HUES48 (cell line): ENCODE measurements around the gene ROBO2.

Experiments
- H3K27ac ChIP-seq: one replicate; pipeline ENCODE4 v1.7.0; 2013; ENCODE audit warnings: low read depth, low read length, inconsistent platforms
- H3K27me3 ChIP-seq: 2 replicates; pipeline ENCODE4 v1.6.1; 2013; ENCODE audit warnings: mild to moderate bottlenecking, low read length; ENCODE audit not compliant: control insufficient read depth, insufficient read depth
- H3K36me3 ChIP-seq: 2 replicates; pipeline ENCODE4 v1.6.1; 2013; ENCODE audit warnings: low read length; ENCODE audit not compliant: control insufficient read depth, insufficient read depth
- H3K4me1 ChIP-seq: 2 replicates; pipeline ENCODE4 v1.6.1; 2013; ENCODE audit warnings: mild to moderate bottlenecking, low read length; ENCODE audit not compliant: control insufficient read depth, insufficient read depth
- H3K4me3 ChIP-seq: 2 replicates; pipeline ENCODE4 v1.5.1; 2013; ENCODE audit warnings: mild to moderate bottlenecking, low read depth, low read length
- H3K9ac ChIP-seq: 2 replicates; pipeline ENCODE4 v1.6.1; 2013; ENCODE audit warnings: mild to moderate bottlenecking, low read depth, low read length, moderate library complexity
- H3K9me3 ChIP-seq: 2 replicates; pipeline ENCODE4 v1.6.1; 2013; ENCODE audit warnings: low read length; ENCODE audit not compliant: control insufficient read depth, insufficient read depth

Gene ROBO2

DNA sequence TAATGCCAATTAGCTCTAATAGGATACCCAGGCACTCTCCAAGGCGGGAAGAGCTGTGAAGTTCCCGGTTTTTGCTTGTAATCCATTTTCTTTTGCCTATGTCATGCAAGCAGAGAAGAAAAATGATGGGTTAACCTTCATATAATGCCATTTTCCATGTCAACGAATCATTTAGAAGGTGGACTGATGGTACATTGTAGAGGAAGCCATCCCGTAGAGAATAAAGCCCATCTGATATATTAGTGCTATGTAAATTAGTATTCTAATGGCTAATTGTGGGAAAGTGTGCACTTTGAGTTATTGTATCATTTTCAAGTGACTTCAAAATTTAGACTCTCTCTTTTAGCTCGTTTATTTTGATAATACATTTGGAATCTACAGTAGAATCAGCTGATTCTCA lies 509.1 kb downstream of the ROBO2 start:
- Histone ChIP-seq H3K27ac (no peak overlapping the region), H3K9ac (no peak overlapping the region), H3K27me3 (no peaks in the 10 kb centered on the region), H3K36me3 (no peaks in the 10 kb centered on the region), H3K4me1 (no peaks in the 10 kb centered on the region), H3K4me3 (no peak overlapping the region), H3K9me3 (no peaks in the 10 kb centered on the region)

DNA sequence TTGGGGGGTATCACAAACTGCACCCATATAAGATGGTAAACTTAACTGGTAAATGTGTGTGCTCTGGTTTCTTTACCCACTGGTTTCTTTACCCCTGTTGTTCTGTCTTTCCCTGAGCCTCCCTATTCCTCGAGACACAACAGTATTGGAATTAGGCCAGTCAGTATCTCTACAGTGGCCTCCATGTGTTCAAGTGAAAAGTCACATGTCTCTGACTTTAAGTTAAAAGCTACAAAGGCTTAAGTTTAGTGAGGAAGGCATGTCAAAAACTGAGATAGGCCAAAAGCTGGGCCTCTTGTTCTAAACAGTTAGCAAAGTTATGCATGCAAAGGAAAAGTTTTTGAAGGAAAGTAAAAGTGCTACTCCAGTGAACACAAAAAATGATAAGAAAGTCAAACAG lies 513.3 kb downstream of the ROBO2 start:
- H3K9ac ChIP-seq, result no peak overlapping the region
- no peaks in the 10 kb centered on the region for H3K27me3 ChIP-seq
- H3K4me1 ChIP-seq, result no peaks in the 10 kb centered on the region
- no peaks in the 10 kb centered on the region for H3K36me3 ChIP-seq
- no peak overlapping the region for H3K4me3 ChIP-seq
- no peak overlapping the region for H3K27ac ChIP-seq
- H3K9me3 ChIP-seq, result no peaks in the 10 kb centered on the region

DNA sequence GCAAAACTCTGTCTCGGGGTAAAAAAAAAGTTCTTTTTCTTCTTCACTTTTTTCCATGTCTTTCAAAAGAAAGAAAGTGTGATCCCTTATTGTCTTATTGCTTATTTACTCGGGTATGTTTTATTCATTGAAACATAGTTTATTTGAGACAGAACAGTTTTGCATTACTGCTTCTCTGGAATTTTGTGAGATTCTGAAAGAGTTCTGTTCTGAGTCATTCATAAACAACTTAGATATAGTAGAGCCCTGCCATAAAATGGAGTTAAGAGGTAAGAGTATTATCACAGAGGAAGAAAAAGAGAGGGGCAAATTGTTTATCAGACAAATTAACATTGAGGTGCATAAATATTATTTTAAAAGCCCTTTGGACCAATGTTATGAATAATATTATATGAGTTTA lies 522.2 kb downstream of the ROBO2 start:
- H3K4me1 ChIP-seq, result peaks cover 13% of the 10 kb centered on the region; the same call in 1 of the 2 replicates
- H3K9ac ChIP-seq, result no peak overlapping the region
- H3K27me3 ChIP-seq, result no peaks in the 10 kb centered on the region
- no peaks in the 10 kb centered on the region for H3K36me3 ChIP-seq
- H3K4me3 ChIP-seq, result no peak overlapping the region
- no peak overlapping the region for H3K27ac ChIP-seq
- H3K9me3 ChIP-seq, result no peaks in the 10 kb centered on the region

DNA sequence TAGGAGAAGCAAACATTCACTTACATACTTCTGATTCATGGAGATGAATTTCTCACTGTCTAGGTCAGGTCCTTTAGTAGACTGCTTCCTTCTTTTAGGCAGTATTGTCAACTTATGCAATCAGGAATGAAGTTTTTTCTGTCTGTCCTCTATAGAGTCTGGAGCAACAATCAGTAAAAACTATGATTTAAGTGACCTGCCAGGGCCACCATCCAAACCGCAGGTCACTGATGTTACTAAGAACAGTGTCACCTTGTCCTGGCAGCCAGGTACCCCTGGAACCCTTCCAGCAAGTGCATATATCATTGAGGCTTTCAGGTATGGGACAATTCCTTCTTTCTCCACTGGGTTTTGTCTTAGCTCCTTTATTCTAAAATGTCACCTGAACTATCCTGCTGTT lies 523.1 kb downstream of the ROBO2 start:
- Histone ChIP-seq H3K36me3 (no peaks in the 10 kb centered on the region), H3K4me1 (peaks cover 13% of the 10 kb centered on the region; the same call in 1 of the 2 replicates), H3K4me3 (no peak overlapping the region), H3K27me3 (no peaks in the 10 kb centered on the region), H3K27ac (no peak overlapping the region), H3K9me3 (no peaks in the 10 kb centered on the region), H3K9ac (no peak overlapping the region)

DNA sequence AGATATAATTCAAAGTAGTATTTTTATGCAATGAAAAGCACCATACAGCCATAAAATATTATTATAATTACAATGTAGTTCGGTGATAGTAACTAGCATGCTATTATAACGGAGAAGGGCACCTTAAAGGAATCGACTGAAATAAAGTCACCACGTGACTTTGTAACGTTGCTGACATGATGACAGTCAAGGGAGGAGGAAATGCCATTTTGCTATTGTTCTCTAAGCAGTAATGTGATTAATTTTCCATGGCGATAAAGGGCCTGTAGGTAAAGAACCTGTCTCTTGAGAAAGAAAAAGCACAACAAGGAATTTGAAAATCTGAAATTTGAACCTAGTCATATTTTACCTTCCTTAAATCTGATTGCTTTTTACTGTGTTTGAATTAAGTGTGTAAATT lies 526.2 kb downstream of the ROBO2 start:
- Histone ChIP-seq H3K4me1 (peaks cover 9% of the 10 kb centered on the region; the same call in 1 of the 2 replicates), H3K27me3 (no peaks in the 10 kb centered on the region), H3K9ac (no peak overlapping the region), H3K9me3 (no peaks in the 10 kb centered on the region), H3K27ac (no peak overlapping the region), H3K4me3 (no peak overlapping the region), H3K36me3 (no peaks in the 10 kb centered on the region)

DNA sequence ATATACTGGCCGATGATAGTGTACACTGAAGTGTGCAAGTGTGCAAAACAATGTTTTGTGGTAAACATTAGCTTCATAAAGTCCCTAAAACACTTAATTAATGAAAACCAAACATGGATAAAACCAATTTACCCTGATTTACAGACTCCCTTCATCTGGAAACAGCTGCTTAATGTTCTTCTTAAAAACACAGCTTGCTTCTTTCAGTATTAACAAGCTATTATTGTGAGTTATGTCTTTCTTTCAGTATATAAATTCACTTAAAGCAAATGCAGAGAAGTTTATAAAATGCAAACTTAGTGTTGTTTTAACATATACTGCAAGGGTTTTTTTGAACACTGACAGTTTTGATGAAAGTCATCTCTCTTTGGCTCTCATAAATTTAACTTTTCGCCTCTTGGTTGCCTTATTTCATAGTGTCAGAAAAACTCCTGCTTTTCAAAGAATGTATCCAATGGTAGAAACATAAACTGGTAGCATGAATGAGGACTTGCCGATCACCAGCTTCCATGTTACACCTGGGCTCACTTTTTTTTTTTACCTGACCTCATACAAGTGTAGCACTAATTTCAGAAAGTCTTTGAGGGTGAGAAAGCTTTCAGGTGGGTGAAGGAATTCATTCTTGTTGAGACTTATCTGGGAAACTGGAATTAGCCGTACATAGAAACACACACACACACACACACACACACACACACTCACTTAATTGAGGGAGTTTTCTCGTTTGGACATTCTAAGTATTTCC lies 532.2 kb downstream of the ROBO2 start:
- H3K9ac ChIP-seq, result no peak overlapping the region
- no peaks in the 10 kb centered on the region for H3K4me1 ChIP-seq
- H3K9me3 ChIP-seq, result no peaks in the 10 kb centered on the region
- H3K4me3 ChIP-seq, result no peak overlapping the region
- no peak overlapping the region for H3K27ac ChIP-seq
- no peaks in the 10 kb centered on the region for H3K27me3 ChIP-seq
- H3K36me3 ChIP-seq, result no peaks in the 10 kb centered on the region

DNA sequence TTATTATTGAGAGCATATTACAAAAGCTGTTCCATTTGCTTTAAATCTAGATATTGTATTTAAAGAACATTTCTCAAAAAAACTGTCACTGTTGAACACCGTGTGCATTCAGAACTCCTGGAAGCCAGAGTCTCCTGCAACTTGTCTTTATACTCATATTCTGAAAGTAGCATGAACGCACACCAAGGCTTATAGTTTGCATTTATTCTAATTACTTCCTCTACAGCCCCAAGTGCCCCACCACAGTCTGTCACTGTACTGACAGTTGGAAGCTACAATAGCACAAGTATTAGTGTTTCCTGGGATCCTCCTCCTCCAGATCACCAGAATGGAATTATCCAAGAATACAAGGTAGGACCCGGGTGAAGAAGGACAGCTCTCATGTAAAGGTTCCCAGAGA lies 537.4 kb downstream of the ROBO2 start:
- Histone ChIP-seq H3K27ac (no peak overlapping the region), H3K27me3 (no peaks in the 10 kb centered on the region), H3K9ac (no peak overlapping the region), H3K4me1 (no peaks in the 10 kb centered on the region), H3K9me3 (no peaks in the 10 kb centered on the region), H3K4me3 (no peak overlapping the region), H3K36me3 (no peaks in the 10 kb centered on the region)

DNA sequence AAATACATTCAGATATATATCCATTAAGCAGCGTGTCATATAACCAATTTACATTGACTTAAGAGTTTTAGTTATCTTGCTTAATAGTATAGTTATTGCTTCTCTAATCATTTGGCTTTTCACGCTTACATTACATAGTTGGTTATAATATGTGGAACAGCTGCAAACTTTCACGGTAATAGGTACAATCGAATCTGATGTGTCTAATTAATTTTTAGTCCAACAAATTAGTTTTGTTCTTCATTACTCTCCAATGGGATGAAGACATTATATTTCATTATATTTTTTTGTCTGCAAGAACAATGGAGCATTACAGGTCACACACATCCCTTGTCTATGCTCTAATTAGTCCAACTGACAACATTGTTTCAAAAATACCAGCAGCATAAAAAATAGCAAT lies 546.3 kb downstream of the ROBO2 start:
- no peaks in the 10 kb centered on the region for H3K27me3 ChIP-seq

DNA sequence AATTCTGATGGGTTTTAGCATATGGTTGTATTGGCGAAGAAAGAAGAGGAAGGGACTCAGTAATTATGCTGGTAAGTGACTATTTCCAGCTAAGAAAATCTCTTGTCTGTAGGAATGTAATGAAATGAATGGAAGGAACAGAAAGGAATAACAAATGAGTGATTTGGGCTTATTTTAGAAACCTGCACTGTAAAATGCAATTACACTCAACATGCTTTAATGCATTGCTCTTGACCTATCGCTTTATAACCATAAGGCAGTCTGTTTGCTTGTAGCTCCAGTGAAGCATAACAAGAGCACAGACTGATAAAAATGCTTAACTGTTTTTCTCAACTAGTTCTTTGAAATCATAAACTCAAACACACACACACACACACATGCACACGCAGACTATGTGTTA lies 549.0 kb downstream of the ROBO2 start:
- no peaks in the 10 kb centered on the region for H3K27me3 ChIP-seq
- H3K27ac ChIP-seq, result no peak overlapping the region
- no peaks in the 10 kb centered on the region for H3K4me1 ChIP-seq
- no peak overlapping the region for H3K9ac ChIP-seq
- no peaks in the 10 kb centered on the region for H3K9me3 ChIP-seq
- H3K36me3 ChIP-seq, result no peaks in the 10 kb centered on the region
- no peak overlapping the region for H3K4me3 ChIP-seq

More for the DNA sequence above, 546.3 kb downstream of the ROBO2 start:
- no peaks in the 10 kb centered on the region for H3K4me1 ChIP-seq
- no peak overlapping the region for H3K4me3 ChIP-seq
- H3K9me3 ChIP-seq, result no peaks in the 10 kb centered on the region
- H3K9ac ChIP-seq, result no peak overlapping the region
- no peak overlapping the region for H3K27ac ChIP-seq
- H3K36me3 ChIP-seq, result no peaks in the 10 kb centered on the region

DNA sequence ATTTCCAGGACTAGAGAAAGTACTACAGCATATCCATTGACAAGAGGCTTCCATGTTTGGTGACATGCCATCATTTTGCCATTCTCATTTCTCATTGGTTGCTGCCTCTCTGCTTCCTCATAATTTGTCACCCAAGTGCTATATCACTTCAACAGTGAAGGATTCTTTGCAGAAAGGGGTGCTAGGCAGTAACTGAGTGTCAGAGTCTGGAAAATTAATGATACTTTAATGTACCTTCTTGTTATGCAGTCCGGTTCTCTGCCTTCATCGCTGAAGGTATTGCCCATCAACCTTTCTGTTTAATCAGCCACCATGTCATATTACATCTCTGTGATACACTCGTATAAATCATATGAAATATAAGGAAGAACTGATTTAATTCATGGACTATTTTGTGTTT lies 550.3 kb downstream of the ROBO2 start:
- no peak overlapping the region for H3K4me3 ChIP-seq
- H3K9ac ChIP-seq, result no peak overlapping the region
- H3K27me3 ChIP-seq, result no peaks in the 10 kb centered on the region
- H3K9me3 ChIP-seq, result no peaks in the 10 kb centered on the region
- H3K27ac ChIP-seq, result no peak overlapping the region
- no peaks in the 10 kb centered on the region for H3K36me3 ChIP-seq
- no peaks in the 10 kb centered on the region for H3K4me1 ChIP-seq

DNA sequence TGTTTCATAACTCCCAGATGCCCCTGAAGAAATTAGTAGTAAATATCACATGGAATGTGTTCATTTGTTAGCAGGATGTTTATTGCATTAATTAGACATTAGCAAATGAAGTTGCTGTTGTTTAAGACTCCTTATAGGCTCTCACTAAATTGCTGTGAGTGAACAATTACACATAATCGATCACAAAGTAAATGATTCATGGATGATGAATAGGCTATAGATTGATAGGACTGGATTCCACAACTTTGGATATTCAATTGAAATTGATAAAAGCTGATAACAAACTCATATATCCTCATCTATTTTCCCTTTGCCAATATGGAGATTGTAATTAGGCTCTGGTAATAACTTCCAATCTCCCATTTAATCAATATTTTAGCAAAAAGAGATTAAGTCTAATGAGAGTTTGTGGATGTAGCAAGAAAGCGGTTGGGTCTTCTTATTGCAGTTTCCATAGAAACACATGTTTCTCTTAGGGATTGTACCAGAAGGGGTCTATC lies 555.5 kb downstream of the ROBO2 start:
- no peaks in the 10 kb centered on the region for H3K9me3 ChIP-seq
- H3K36me3 ChIP-seq, result no peaks in the 10 kb centered on the region
- H3K4me1 ChIP-seq, result no peaks in the 10 kb centered on the region
- H3K27ac ChIP-seq, result no peak overlapping the region
- H3K4me3 ChIP-seq, result no peak overlapping the region
- no peaks in the 10 kb centered on the region for H3K27me3 ChIP-seq
- H3K9ac ChIP-seq, result no peak overlapping the region
